Activated T-helper 9 cell treated with anti-CD3 and anti-CD28 coated beads, Interleukin-2, amount 50 U/mL, for 16 hours (primary cell): Measurements from ENCODE around the gene CHD5.
"Not testable (repeated sequence)": the region's sequence is repeated elsewhere in the genome, so short reads cannot be mapped to it uniquely, and the experiment has no call there.

ENCODE experiments used
- DNase-seq: peaks from one replicate; pipeline ENCODE4 v3.0.0-alpha.2; 2020; ENCODE audit warnings: low read depth

The CHD5 gene

DNA sequence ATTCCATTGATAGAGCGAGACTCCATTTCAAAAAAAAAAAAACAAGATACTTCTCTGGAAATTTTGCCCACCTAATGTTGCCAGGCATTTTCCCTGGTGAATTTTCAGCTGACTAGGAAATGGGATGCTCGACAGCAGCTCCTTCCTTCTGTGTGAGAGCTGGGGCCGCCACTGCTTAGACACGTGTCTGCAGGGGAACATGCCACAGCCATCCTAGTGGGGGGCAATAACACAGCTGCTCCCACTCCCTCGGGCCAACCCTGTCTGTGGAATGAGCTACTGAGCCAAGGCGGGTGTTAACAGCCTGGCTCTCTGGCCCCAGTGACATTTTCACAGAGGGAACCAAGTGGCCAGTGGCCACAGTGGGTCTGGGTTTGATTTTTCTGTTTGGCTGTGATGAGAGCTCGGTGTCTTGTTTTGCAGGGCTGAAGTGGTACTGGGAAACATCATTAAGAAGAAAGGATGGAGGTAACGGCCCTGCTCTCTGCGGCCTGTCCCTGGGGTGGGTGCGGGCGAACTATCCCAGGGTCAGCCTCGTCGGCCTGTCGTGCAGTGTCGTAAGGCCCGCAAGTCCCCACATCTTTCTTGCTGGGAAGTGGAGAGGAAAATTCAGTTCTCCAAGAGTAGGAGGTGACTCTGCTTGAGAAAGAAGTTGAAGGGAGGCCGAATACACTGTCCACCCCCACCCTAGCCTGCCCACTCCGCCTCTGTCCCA, 95.2 kb downstream of the CHD5 start:
- DNase-seq: no peak

DNA sequence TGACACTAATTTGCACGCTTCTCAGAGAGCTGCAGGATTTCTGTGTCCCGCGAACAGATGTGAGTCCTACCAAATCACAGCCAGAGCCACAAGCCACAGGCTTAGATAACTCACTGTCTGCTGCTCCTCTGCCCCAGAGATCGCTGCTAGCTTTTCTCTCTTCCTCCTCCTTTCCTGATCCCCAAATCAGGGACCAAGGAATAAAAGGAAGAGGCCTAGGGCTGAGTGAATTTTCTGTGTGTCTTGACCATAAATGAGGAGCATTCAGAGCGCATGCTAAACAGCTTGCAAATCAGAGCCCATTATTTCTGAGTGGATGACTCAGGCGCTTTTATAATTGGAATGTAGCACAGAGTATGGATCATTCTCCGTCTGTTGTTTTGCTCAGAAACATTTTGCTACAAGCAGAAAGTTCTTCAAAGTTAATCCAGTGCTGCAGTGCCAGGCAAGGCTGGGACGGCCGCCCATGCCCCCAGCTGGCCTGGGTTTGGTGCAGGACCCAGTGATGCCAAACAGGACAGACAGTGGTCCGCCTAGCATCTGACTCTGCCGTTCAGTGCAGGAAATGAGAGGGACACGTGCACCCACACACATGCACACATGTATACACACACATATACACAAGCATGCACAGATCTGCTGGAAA, 96.2 kb downstream of the CHD5 start:
- no peak for DNase-seq

DNA sequence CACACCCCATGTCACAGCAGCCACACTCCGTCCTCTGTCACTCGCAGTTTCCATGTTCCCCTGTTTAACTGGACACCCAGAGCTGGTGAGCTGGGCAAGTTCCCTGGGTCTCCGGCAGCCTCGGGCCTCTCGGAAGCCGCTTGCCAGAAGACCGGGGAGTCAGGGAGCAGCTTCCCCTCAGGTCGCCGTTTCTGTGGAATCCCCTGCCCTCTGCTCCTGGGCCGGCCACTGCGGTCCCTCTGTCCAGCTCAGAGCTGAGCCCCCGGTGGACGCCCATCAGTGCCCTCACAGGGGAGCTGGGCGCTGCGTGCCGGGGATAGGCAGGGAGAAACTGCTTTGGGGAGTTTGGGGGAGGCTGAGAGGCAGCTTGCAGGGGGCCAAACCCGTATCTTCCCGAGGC, 96.7 kb downstream of the CHD5 start:
- no peak for DNase-seq

DNA sequence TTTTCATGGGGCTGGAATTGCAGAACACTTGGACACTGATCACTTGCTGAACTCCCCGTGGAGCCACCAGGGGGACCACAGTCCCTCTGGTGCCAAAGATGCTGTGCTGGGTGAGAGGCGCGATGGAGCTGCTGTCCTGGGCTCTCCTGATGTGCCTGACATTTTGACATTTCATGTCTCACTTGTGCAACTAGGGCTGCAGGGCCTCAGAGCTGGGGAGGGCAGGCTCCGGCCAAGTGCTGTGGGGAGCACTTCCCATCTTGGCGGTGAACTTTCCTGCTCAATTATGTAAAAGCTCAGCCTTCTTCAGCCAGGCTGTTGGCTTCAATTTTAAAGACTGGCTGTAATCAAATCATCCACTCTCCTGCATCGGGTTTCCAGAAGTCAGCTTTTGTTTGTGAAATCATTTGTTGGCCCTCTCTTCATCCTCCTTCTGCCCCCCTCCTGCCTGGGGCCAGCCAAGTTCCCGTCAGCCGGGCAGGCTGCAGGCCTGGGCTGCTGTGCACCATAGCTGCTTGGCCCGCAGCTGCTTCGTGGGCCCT, 97.6 kb downstream of the CHD5 start:
- DNase-seq: no peak

DNA sequence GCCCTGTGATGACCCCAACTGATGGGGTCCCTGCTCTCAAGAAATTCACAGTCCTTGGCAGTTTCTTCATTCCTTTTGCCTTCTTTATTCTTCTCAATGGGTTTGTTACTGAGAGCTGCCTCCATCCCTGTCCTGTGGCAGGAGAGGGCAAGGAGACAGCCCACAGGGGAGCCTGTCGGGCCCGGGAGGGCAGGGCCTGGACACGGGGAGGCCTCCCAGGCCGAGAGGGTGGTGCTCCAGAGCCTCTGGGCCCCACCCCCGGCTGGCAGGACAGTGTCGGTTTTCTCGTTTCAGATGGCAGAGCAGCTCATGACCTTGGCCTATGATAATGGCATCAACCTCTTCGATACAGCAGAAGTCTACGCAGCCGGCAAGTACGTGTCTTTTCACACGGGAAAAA, 98.2 kb downstream of the CHD5 start:
- DNase-seq: no peak

DNA sequence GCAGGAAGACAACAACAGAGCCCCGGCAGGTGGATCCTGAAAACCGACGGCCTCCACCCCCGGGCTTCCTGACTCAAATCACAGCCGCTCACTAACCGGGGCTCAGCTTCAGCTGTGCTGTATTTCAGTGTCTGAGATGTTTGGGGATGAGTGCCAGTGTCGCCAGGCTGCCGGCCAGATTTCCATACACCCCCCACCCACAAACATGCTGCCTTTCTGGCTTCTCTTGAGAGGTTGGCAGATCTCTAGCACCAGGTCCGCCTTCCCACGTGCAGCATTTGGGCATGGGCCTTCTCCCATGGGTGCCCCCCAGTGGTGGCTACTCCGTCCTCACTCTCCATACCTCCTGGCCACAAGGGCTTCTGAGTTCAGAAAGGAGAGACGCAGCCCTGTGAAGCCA, 99.7 kb downstream of the CHD5 start:
- DNase-seq: no peak

DNA sequence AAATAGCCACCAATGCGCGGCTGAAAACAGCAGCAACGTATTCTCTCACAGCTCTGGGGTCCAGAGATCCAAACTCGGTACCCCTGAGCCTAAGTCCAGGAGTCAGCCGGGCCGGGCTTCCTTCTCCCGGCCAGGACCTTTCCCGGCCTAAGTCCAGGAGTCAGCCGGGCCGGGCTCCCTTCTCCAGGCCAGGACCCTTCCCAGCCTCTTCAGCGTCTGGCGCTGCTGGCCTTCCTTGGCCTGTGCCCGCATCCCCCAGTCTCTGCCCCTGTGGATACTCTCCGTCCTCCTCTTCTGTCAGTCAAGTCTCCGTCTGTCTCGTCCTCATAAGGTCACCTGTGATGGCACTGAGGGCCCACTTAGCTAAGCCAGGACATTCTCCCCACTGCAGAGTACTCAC, 102.2 kb downstream of the CHD5 start:
- no peak for DNase-seq

DNA sequence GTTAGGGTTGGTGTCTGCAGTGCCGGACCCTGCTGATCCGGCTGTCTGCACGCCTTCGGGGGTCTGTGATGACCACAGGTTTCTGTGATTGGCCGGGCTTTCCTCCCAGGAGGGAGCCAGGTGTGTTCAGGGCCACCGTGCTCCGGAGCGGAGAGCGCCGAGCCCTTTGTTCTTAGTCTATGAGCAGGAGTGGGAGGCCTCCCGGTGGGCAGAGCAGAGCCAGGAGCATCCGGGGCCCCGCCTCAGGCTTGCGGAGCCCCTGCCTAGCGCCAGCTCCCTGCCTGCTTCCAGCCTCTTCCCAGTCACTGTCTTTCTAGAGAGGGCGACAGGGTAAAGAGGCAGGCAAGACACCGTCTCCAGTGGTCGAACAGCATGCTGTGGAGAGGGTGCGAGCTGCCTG, 102.6 kb downstream of the CHD5 start:
- no peak for DNase-seq

DNA sequence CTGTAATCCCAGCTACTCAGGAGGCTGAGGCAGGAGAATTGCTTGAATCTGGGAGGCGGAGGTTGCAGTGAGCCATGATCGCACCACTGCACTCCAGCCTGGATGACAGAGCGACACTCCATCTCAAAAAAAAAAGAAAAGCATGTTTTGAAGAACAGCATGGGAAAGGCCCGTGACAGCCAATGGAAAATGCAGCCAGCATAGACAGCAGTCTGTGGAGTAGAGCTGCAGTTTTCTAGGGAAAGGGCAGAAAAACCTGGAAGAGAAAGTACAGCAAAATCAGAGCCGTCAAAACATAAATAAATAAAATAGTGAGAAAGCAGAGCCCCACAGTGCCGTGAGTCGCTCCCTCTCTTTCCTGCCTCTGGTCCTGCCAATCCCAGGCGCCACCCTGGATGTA, 103.1 kb downstream of the CHD5 start:
- not testable (repeated sequence) for DNase-seq

DNA sequence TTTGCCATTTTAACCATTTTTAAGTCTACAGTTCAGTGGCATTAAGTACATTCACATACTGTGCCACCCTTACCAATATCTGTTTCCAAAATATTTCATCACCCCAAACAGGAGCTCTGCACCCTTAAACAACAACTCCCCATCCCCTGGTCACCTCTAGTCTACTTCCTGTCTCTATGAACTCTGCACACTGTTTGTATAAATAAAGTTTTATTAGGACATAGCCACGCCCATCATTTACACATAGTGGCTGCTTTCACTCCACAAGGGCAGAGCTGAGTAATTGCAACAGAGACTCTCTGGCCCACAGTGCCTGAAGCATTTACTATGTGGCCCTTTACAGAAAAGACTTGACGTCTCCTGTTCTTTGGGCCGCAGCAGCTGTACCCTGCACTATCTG, 104.4 kb downstream of the CHD5 start:
- DNase-seq: no peak

DNA sequence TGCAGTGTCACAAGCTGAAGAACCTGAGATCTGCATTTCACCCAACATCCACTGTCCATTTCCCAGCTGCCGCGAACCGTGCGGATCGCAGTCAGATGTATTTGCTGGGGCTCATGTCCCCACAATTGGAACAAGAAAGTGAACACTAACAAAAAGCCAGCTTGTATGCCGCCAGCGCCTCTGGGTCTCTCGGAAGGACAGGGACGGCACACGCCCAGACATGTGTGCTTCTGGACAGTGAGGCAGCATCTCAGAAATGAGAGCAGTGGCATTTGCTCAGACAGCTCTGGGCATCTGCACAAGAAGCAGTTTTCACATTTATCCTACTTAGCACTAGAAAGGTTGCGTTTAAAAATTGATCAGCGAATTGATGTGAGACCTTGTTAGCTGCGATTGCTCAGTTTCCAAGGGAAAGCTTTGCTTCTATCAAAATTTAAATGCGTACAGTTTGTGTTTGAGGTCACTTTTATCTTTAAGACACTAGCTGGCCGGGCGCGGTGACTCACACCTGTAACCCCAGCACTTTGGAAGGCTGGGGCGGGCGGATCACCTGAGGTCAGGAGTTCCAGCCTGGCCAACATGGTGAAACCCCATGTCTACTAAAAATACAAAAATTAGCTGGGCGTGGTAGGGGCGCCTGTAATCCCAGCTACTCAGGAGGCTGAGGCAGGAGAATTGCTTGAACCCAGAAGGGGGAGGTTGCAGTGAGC, 105.8 kb downstream of the CHD5 start:
- DNase-seq: no peak

DNA sequence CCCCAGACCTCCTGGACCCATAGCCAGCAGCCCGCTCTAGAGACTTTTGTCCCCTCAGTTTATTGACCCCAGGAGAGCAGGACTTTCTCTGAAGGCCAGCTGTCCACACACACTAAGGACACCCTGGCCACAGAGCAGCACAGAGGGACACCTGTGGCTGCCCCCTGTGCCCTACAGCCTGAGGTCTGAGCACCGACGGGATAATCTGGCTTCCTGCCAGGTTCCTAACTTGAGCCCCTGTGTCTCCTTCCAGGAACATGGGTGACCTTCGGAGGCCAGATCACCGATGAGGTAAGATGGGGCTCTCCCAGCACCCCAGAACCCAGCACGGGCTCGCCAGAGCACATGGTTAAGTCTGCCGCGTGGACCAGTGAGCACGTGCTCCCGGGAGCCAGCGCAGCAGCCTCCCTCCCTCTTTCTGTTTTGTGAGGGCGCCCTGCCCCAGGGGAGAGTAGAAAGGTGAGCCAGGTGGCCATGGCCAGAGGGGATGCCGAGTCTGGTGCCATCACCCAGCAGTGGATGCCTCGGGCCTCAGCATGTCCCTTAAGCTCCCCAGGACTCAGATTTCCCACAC, 106.6 kb downstream of the CHD5 start:
- no peak for DNase-seq

DNA sequence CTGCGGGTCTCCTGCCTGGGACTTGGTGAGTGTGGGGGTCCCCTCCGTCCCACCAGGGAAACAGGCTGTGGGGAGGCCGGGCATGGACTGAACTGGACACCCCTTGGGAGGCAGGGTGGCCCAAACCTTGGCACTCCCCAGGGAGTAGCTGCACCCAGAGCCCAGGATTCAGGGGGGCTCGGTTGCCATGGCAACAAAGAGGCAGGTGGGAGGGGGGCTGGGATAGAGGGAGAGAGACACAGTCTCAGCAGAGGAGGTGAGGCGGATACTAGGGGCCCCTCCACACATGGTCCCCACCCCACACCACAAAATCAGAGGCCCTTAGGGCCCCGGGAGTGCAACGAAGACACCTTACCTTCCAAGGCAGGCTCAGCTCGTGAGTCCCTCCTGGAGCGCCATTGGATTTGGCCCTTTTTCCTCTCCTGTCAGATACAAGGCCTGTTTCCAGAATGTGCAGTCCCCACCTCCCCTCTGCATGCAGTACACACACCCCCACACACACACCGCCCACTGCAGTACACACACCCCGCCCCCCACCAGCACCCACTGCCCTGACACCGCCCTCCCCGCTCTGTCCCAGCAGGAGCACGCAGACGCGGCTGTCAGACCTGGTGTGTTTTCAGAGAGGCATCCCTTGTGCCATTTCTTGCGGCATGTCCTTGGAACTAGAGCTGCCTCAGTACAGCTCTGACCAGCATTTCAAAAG, 107.2 kb downstream of the CHD5 start:
- DNase-seq: no peak

DNA sequence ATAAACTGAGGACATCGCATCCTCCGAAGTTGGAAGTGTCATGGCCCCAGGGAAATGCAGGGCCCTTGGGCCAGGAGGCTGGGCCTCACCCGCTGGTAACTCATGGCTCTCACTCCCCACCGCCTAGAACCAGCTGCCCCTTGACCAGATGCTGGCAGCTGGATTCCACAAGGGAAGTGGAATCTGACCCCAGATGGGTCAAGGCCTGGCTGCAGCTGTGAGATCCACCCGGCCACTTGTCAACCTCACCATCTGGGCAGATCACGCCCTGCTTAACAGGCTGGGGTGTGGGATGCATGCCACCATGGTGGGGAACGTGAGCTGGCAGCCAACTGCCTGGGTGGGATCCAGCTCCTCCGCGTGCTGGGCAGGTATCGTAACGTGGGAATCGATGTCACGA, 108.9 kb downstream of the CHD5 start:
- no peak for DNase-seq

DNA sequence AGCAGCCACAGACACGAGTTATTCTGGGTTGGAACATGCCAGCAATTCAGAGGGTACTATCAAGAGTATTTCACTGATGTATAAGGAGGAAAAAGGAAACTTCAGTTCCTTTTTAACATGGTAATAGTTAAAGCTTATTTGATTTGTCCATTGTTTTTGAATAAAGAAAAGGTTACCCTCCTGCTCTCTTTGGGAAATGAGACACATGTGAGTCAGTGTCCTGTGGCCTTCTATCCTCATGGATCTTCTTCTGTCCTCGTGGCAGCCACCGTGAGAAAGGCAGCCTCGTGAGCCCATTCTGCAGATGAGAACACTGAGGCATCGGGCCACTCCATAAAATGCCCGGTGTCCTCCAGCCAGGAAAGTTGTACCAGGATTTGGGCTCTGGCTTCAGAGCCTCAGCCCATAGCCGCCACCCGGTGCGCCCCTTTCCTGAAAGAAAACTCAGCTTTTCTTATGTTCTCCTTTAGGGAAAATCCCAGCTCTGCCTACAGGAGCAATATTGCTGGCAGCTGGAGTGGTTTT, 109.6 kb downstream of the CHD5 start:
- DNase-seq: no peak

DNA sequence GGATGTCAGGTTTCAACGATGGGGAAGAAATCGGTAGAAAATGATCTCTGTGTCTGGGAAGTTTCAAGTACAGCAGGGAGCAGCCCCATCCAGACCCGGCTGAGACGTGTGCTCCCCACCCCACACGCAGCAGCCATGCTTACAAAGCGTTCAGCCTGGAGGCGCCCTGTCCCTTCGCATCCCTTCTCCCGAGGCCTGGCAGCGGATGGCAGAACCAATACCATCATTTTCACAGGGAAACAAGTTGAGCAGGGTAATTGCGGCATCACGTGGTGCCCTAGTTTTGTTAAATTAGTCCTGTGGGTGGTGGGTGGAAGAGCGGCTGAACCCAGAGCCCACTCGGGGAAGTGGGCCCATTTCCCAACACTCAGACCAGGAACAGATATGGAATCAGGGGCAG, 110.5 kb downstream of the CHD5 start:
- no peak for DNase-seq

DNA sequence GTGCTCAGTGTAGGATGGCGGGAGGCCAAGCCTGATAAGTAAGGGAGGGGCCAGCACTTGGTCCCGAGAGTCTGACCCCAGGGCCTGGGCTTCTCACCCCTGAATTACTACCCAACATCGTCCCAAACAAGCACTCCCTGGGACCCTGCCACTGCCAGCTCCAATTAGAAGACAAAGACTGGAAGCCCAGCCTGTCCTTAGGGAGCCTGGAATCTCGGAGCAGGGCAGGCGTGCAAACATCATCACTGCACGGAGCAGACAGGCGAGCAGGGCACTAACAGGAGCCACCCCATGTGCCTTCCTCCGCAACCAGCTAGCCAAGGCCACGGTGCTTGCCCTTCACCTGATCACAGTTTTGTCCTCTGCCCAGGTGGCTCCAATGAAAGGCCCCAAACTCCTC, 111.2 kb downstream of the CHD5 start:
- DNase-seq: no peak

DNA sequence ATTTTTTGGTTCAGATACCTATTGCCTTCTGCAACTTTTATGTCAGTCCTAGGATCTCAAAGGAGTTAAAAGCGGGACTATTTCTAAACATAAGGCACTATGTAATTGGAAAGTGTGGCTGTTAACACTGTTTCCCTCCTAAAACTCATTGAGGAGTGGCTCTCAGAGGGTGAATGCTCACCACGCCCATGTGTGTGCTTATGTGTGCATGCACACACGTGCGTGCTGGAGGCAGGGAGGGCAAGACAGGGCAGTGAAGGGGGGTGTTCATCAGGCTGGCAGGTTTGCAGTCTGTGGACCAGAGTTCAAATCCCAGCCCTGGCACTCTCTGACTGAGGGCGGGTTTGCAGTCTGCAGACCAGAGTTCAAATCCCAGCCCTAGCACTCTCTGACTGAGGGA, 112.0 kb downstream of the CHD5 start:
- DNase-seq: no peak

DNA sequence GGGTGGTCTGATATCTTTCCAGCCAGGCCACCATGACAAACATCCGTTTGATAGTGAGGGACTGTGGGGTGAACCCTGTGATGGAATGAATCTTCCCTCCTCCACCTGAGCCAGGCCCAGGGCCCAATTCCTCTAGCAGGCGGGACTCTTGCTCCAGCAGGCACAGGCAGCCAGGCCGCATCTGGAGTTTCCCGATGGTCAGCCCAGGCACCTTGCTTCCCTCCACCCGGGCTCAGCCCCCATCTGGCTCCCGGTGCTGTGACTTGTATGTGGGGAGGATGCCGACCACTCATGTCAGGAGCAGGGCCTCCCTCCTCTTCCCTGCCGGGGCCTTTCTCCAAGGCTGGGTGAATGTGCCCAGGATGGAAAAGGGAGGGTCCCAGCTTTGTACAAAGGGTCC, 113.4 kb downstream of the CHD5 start:
- DNase-seq: no peak

DNA sequence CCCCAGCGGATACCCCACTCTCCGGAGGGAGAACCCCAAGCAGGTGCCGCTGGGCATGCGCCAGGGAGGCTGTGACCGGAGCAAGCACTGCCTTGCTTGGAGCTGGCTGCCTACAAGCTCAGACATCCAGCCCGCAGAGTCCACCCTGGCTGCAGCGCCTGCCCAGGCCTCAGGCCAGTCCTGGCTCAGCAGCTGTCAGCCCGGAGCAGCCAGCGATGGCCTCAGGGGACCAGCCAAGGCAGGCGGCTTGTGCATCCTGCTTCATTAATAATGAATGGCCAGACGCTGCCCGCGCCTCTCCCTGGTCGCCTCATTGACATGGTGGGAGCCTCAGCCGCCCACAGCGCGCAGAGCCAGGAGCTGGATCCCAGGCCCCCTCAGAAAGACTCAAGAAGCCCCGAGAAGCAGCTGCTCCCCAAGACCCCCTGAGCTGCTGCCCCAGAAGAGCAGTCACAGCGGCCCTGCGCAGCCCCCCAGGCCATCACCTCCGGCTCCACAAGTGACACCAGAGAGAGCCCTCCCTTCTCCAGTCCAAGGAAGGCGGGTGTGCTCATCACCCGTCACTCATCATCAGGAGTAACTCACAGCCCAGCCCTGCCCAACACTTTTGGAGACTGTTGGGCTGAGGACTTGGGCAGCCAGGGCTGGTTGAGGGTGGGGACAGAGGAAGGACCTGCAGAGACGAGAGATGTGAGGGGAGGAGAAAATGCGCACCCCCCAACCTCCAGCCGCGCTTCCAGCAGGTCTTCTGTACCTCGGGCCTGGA, 114.8 kb downstream of the CHD5 start:
- DNase-seq: no peak

DNA sequence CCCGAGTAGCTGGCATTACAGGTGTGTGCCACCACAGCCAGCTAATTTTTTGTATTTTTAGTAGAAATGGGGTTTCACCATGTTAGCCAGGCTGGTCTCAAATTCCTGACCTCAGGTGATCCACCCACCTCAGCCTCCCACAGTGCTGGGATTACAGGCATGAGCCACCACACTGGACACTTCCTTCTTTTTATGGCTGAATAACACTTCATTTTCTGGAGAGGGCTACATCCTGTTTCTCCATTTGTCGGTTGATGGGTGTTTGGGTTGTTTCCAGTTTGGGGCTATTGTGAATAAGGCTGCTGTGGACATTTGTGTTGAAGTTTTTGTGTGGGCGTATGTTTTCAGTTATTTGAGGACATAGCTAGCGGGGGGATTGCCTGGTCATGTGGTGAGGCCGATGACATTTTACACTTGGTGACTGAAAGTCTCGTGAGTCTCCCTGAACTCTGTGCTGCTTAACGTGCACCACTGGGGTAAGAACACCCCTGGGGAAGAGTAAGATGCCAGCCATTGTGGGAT, 116.5 kb downstream of the CHD5 start:
- not testable (repeated sequence) for DNase-seq
